ENCODE measurements around the gene MRPS35. TPM values are rescaled to one million over a fixed set of nuclear protein-coding genes. Genes with fewer than 3 reads are reported as not detected.

MRPS35 gene
- polyA plus RNA-seq, 12 donors = 40.7 to 62.7 (median 54.7) TPM; not detected in 1

DNA sequence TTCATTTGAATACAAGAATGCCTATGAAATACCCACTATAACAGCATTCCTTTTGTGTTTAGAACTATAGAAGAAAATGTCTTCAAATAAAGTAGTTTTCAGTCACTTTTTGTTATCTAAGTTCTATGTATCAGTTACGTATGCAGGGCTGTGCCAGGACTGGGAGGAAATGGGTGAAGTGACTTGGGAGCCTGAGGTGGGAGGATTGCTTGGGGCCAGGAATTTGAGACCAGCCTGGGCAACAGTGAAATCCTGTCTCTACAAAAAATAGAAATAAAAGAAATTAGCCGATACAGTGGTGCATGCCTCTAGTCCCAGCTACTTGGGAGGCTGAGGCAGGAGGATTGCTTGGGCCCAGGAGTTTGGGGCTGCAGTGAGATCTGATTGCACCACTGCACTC, 92.3 kb downstream of the MRPS35 start:
- no peak for DNase-seq

DNA sequence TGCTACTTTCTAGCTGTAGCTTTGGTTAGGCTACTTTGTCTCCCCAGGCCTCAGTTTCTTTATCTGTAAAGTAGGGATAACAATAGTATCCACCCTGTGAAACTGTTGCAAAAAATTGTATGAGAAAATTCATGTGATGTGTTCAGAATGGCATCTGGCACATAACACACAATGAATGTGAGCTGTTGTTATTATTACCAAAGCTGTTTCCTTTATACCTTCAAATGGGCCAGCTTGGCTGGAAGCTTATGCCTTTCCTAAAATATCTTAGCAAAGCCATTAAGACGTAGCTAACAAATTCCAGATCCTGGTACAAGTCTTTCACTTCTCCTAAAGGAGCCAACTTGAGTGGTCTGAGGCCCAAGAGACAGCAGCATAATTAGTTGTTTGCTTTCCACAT, 94.6 kb downstream of the MRPS35 start:
- no peak for DNase-seq

Other genes with a start within 250 kb of the MRPS35 start
- 10 to 100 TPM in 11 of 12 donors, not detected in 1; 22.2 to 85.1 (median 38.0) TPM for gene PPFIBP1, start 186.6 kb upstream of the MRPS35 start, polyA plus RNA-seq (ENCODE audit: insufficient read length in 12 of 12)
- 1 to 10 TPM in 10 of 12 donors, not detected in 2; 1.1 to 2.3 (median 1.7) TPM for gene REP15, start 14.4 kb upstream of the MRPS35 start, polyA plus RNA-seq (ENCODE audit: insufficient read length in 12 of 12)
- gene KLHL42, start 69.4 kb downstream of the MRPS35 start, polyA plus RNA-seq (ENCODE audit: insufficient read length in 12 of 12) = 10 to 100 TPM in 11 of 12 donors, not detected in 1; 12.4 to 23.3 (median 15.6) TPM
- gene MANSC4, start 69.4 kb downstream of the MRPS35 start, polyA plus RNA-seq (ENCODE audit: insufficient read length in 12 of 12) = under 1 TPM in 5 of 12 donors, not detected in 7; 0.17 to 0.39 (median 0.20) TPM

Measured in muscle of arm (tissue), 12 donors.